OCI-LY7 (cell line): ENCODE results near the gene EDEM2. TPM values are rescaled to one million over a fixed set of nuclear protein-coding genes. Genes with fewer than 3 reads are reported as not detected.
"Not testable (repeated sequence)": the region's sequence is repeated elsewhere in the genome, so short reads cannot be mapped to it uniquely, and the experiment has no call there.

Experiments
- Bru-seq: library from RNA; stranded (reverse); fragments of 400-500 nt; gene quantifications from one replicate; lab custom pipeline; 2021; lab: Mats Ljungman, UMichigan
- BruChase-seq, 2 experiments: library from RNA; stranded (reverse); fragments of 400-500 nt; gene quantifications; one replicate each; lab custom pipeline; 2021; lab: Mats Ljungman, UMichigan
- BruUV-seq: library from RNA; stranded (reverse); fragments of 400-500 nt; replicated peaks from 2 replicates; lab custom pipeline; 2021; lab: Mats Ljungman, UMichigan
- CTCF ChIA-PET: fragments of 300-600 bp; sonication (Branson Sonifier 250); formaldehyde crosslinking; loops from one replicate; lab custom pipeline; 2022; ENCODE audit warnings: antibody characterized with exemption; ENCODE audit not compliant: unreplicated experiment; lab: Charles Lee
- POLR2A ChIA-PET: fragments of 300-600 bp; sonication (Branson Sonifier 250); formaldehyde crosslinking; loops from one replicate; lab custom pipeline; 2022; ENCODE audit warnings: antibody characterized with exemption; lab: Charles Lee
- DNase-seq: peaks from one replicate; pipeline ENCODE4 v3.0.0-alpha.2; 2015; ENCODE audit warnings: low spot score
- H2AFZ ChIP-seq: fragments of 200-600 bp; sonication (generic), shearing (Covaris generic); 2 replicates; pipeline ENCODE4 v1.6.1; 2014; ENCODE audit warnings: mild to moderate bottlenecking, antibody characterized with exemption, low read length, moderate library complexity
- H3K27ac ChIP-seq: fragments of 200-600 bp; sonication (generic); 2 replicates; pipeline ENCODE4 v1.5.1; 2014; ENCODE audit warnings: mixed run types, low read depth, mild to moderate bottlenecking, moderate library complexity, low read length, inconsistent platforms; ENCODE audit not compliant: poor library complexity, severe bottlenecking
- H3K36me3 ChIP-seq: fragments of 200-600 bp; sonication (generic); 2 replicates; pipeline ENCODE4 v1.6.1; 2014; ENCODE audit warnings: mild to moderate bottlenecking, antibody characterized with exemption, low read length, moderate library complexity, mixed read lengths; ENCODE audit not compliant: insufficient read depth
- H3K4me1 ChIP-seq: fragments of 200-600 bp; sonication (generic); 2 replicates; pipeline ENCODE4 v1.5.1; 2014; ENCODE audit warnings: mild to moderate bottlenecking, low read length; ENCODE audit not compliant: insufficient read depth, poor library complexity, severe bottlenecking
- H3K4me2 ChIP-seq: fragments of 200-600 bp; sonication (generic); 2 replicates; pipeline ENCODE4 v1.6.1; 2014; ENCODE audit warnings: mild to moderate bottlenecking, low read length
- H3K4me3 ChIP-seq: fragments of 200-600 bp; sonication (generic); 2 replicates; pipeline ENCODE4 v1.5.1; 2014; ENCODE audit warnings: mild to moderate bottlenecking, low read depth, low read length; ENCODE audit not compliant: poor library complexity, severe bottlenecking
- H3K79me2 ChIP-seq: fragments of 200-600 bp; sonication (generic); 2 replicates; pipeline ENCODE4 v1.6.1; 2016; ENCODE audit warnings: low read depth, mild to moderate bottlenecking, low read length, moderate library complexity, mixed read lengths; ENCODE audit not compliant: insufficient read depth
- H3K9me2 ChIP-seq: fragments of 200-600 bp; sonication (generic); 2 replicates; pipeline ENCODE4 v1.6.1; 2016; ENCODE audit warnings: mild to moderate bottlenecking, low read length, mixed read lengths; ENCODE audit not compliant: insufficient read depth
- H3K9me3 ChIP-seq: fragments of 200-600 bp; sonication (generic); 2 replicates; pipeline ENCODE4 v1.6.1; 2014; ENCODE audit warnings: mild to moderate bottlenecking, mixed run types, low read length, mixed read lengths
- H4K20me1 ChIP-seq: fragments of 200-600 bp; sonication (generic); 2 replicates; pipeline ENCODE4 v1.6.1; 2014; ENCODE audit warnings: mild to moderate bottlenecking, antibody characterized with exemption, low read length, moderate library complexity, mixed read lengths; ENCODE audit not compliant: insufficient read depth
- EZH2phosphoT487 ChIP-seq: fragments of 200-600 bp; sonication (generic); IDR thresholded peaks from 2 replicates; pipeline ENCODE4 v1.6.1; 2018; ENCODE audit warnings: low read depth, borderline replicate concordance, mild to moderate bottlenecking, mixed run types, antibody characterized with exemption, low read length, moderate library complexity, mixed read lengths
- intact Hi-C: fragments of 100-400 bp; cut with micrococcal nuclease; formaldehyde crosslinking; loops from one replicate; pipeline ENCODE4 v1.10.0; 2022; ENCODE audit not compliant: unreplicated experiment
- long read RNA-seq: library from polyadenylated mRNA; stranded (forward); transcript quantifications from one replicate; pipeline ENCODE4 v2.0.0, GENCODE V29; 2022
- total RNA-seq, 2 experiments: library from RNA; depleted of rRNA in 1 of 2; stranded (reverse); fragments of >200 nt in 1 of 2; shearing (Covaris generic) in 1 of 2; gene quantifications; 2 replicates each; pipeline ENCODE4 v1.2.3, GENCODE V29; 2014 to 2022
- TF ChIP-seq, protein P1 (sequence below): fragments of 200-600 bp; sonication (generic); conservative IDR thresholded peaks from 2 replicates; pipeline ENCODE4 v1.5.1; 2014; ENCODE audit warnings: mild to moderate bottlenecking, antibody characterized with exemption, low read length, moderate library complexity, mixed read lengths

EDEM2 gene
- 19.1 and 19.7 TPM in 2 replicates for total RNA-seq (2014; rRNA removed; shearing (Covaris generic))
- total RNA-seq (2022), result 20.7 and 23.0 TPM in 2 replicates
- percentile 63 among the genes with signal in this experiment for Bru-seq, nascent RNA
- percentile 68 among the genes with signal in this experiment for BruChase-seq, experiment 1, labeled RNA remaining after a 6-hour chase
- percentile 62 among the genes with signal in this experiment for BruChase-seq, experiment 2, labeled RNA remaining after a 2-hour chase
- long read RNA-seq, transcript EDEM2-202 (11 exons, 1,919 nt), result major isoform, 32 of 60 reads
- long read RNA-seq, partial matches to known transcripts, result 2 of 60 reads
- long read RNA-seq, other reads (novel, unspliced or antisense), result 26 of 60 reads

GRCh38 chr20:35146920-35147574, at the start of gene EDEM2:
Gene EDEM2, minus strand, starts transcription at chr20:35147336. Its CDS starts 78 bp downstream, at chr20:35147258.
- Histone ChIP-seq H3K27ac (peak within 1 kb of the TSS; percentile 23), H3K79me2 (peaks cover 7% of the 10 kb centered on the region; the same call in 1 of the 2 replicates), H2AFZ (peak within 1 kb of the TSS; percentile 96), H3K4me2 (peak within 1 kb of the TSS; percentile 86), H3K4me1 (peaks cover 23% of the 10 kb centered on the region), H3K9me3 (no peaks in the 10 kb centered on the region), H3K36me3 (peaks cover 11% of the 10 kb centered on the region), H3K9me2 (no peaks in the 10 kb centered on the region), H4K20me1 (no peaks in the 10 kb centered on the region), H3K4me3 (peak within 1 kb of the TSS; percentile 74)
- DNase-seq, result peak; percentile 95
- POLR2A ChIA-PET, result interaction anchor here (0.6 to 1.7 kb wide), 10 partner anchors 8 to 631 kb away, joined by 3 to 7 read pairs (median 3); partner anchors contain the start of genes DYNLRB1 and TRPC4AP
- CTCF ChIA-PET, result interaction anchor here (0.7 to 1.0 kb wide), 2 partner anchors 55 to 1154 kb away, joined by 3 to 4 read pairs; partner anchors contain the start of gene TRPC4AP
- intact Hi-C loops, result loop anchor here (1.0 to 10.0 kb wide), 3 partner anchors 55 to 312 kb away; partner anchors contain the start of genes TRPC4AP and UQCC1
- no peak for TF ChIP-seq EZH2phosphoT487
- TF ChIP-seq, protein P1, sequence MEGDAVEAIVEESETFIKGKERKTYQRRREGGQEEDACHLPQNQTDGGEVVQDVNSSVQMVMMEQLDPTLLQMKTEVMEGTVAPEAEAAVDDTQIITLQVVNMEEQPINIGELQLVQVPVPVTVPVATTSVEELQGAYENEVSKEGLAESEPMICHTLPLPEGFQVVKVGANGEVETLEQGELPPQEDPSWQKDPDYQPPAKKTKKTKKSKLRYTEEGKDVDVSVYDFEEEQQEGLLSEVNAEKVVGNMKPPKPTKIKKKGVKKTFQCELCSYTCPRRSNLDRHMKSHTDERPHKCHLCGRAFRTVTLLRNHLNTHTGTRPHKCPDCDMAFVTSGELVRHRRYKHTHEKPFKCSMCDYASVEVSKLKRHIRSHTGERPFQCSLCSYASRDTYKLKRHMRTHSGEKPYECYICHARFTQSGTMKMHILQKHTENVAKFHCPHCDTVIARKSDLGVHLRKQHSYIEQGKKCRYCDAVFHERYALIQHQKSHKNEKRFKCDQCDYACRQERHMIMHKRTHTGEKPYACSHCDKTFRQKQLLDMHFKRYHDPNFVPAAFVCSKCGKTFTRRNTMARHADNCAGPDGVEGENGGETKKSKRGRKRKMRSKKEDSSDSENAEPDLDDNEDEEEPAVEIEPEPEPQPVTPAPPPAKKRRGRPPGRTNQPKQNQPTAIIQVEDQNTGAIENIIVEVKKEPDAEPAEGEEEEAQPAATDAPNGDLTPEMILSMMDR, result 0 out of 2 replicates have a peak, but pooled peaks have one; percentile 30
- BruUV-seq, result no TSS peak

DNA sequence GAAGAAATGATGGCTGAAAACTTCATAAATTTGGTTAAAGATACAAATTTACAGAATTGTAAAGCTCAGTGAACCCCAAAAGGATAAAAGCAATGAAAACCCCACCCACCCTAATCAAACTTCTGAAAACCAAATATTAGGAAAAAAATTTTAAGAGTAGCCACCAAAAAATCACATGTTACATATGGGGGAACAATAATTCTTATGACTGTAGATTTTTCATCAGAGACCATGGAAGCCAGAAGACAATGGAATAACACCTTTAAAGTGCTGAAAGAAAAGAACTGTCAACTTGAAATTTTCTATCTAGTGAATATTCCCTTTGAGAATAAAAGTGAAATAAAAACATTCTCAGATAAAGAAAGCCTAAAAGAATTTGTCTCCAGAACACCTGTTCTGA, 49.2 kb upstream of the EDEM2 start:
- Histone ChIP-seq H3K4me2 (no peak overlapping the region), H3K4me1 (no peaks in the 10 kb centered on the region), H4K20me1 (no peaks in the 10 kb centered on the region), H3K9me2 (no peaks in the 10 kb centered on the region), H2AFZ (no peak overlapping the region), H3K9me3 (peaks cover 8% of the 10 kb centered on the region; the same call in 1 of the 2 replicates), H3K79me2 (no peaks in the 10 kb centered on the region), H3K27ac (no peak overlapping the region), H3K36me3 (no peaks in the 10 kb centered on the region), H3K4me3 (no peak overlapping the region)
- BruUV-seq, result no TSS peak
- POLR2A ChIA-PET, result no interaction called here
- CTCF ChIA-PET, result no interaction called here
- no peak for DNase-seq
- intact Hi-C loops, result no loop called here
- TF ChIP-seq EZH2phosphoT487, result no peak
- TF ChIP-seq, protein P1, result no peak

- ChIA-PET POLR2A (interaction anchor here (0.6 to 2.0 kb wide), 2 partner anchors 11 to 81 kb away, joined by 4 to 6 read pairs; no protein-coding TSS in a partner anchor), CTCF (interaction anchor here (1.0 kb wide), 1 partner anchor 649 kb away, joined by 4 read pairs; no protein-coding TSS in a partner anchor)
- H3K79me2 ChIP-seq, H4K20me1 ChIP-seq, H3K27ac ChIP-seq, H3K36me3 ChIP-seq, intact Hi-C loops, H3K9me3 ChIP-seq, BruUV-seq, DNase-seq, H3K4me1 ChIP-seq, H2AFZ ChIP-seq, H3K4me2 ChIP-seq, H3K4me3 ChIP-seq, H3K9me2 ChIP-seq: not testable (repeated sequence)
These were observed 46.1 kb upstream of the EDEM2 start for GRCh38 chr20:35193031-35193791.
